ENCODE data around the gene FKBP15. TPM values are rescaled to one million over a fixed set of nuclear protein-coding genes. Genes with fewer than 3 reads are reported as not detected.
"Not testable (repeated sequence)": the region's sequence is repeated elsewhere in the genome, so short reads cannot be mapped to it uniquely, and the experiment has no call there.

Gene FKBP15
- total RNA-seq, 1 experiment from 2014 or later = 32.2 TPM

- no peaks in the 10 kb centered on the region for H3K9me3 Mint-ChIP-seq (ENCODE audit: unreplicated experiment)
- DNase-seq (ENCODE audit: unreplicated experiment) = no peak
- CTCF ChIA-PET = interaction anchor here (1.9 kb wide), 1 partner anchor 17 kb away, joined by 8 read pairs; the partner anchor contains the start of gene CDC26
- TF ChIP-seq CTCF (IDR thresholded peaks at IDR 0.05; ENCODE audit: unreplicated experiment) = no peak
- H3K36me3 Mint-ChIP-seq (ENCODE audit: insufficient read depth, unreplicated experiment) = peaks cover 55% of the 10 kb centered on the region
- no peaks in the 10 kb centered on the region for H3K4me1 Mint-ChIP-seq (ENCODE audit: insufficient read depth, unreplicated experiment)
- BruUV-seq (replicated peaks) = no TSS peak
- H3K27me3 Mint-ChIP-seq (ENCODE audit: insufficient read depth, unreplicated experiment) = no peaks in the 10 kb centered on the region
- no peak overlapping the region for H3K27ac Mint-ChIP-seq (ENCODE audit: low read depth, unreplicated experiment)
- intact Hi-C loops (cut with micrococcal nuclease) = no loop called here
- no peak overlapping the region for H3K4me3 Mint-ChIP-seq (ENCODE audit: unreplicated experiment)
- POLR2A ChIA-PET = interaction anchor here (0.6 kb wide), 1 partner anchor 37 kb away, joined by 4 read pairs; the partner anchor contains the start of genes FKBP15 and SLC31A1
These were observed 36.8 kb upstream of the FKBP15 start for GRCh38 chr9:113257863-113258262.

GRCh38 chr9:113255438-113255837, 34.4 kb upstream of the FKBP15 start:
- no peak for TF ChIP-seq CTCF (IDR thresholded peaks at IDR 0.05; ENCODE audit: unreplicated experiment)
- Mint-ChIP-seq H3K4me3 (ENCODE audit: unreplicated experiment) (no peak overlapping the region), H3K27me3 (ENCODE audit: insufficient read depth, unreplicated experiment) (no peaks in the 10 kb centered on the region), H3K4me1 (ENCODE audit: insufficient read depth, unreplicated experiment) (no peaks in the 10 kb centered on the region), H3K36me3 (ENCODE audit: insufficient read depth, unreplicated experiment) (peaks cover 47% of the 10 kb centered on the region), H3K9me3 (ENCODE audit: unreplicated experiment) (no peaks in the 10 kb centered on the region), H3K27ac (ENCODE audit: low read depth, unreplicated experiment) (no peak overlapping the region)
- POLR2A ChIA-PET = interaction anchor here (0.7 to 3.7 kb wide), 2 partner anchors 19 to 1225 kb away, joined by 4 to 12 read pairs; partner anchors contain the start of genes CDC26 and PRPF4
- BruUV-seq (replicated peaks) = no TSS peak
- CTCF ChIA-PET = interaction anchor here (1.0 kb wide), 1 partner anchor 152 kb away, joined by 3 read pairs; no protein-coding TSS in a partner anchor
- intact Hi-C loops (cut with micrococcal nuclease) = no loop called here
- no peak for DNase-seq (ENCODE audit: unreplicated experiment)

GRCh38 chr9:113254991-113255390, 33.9 kb upstream of the FKBP15 start:
- intact Hi-C loops (cut with micrococcal nuclease) = no loop called here
- H3K4me1 Mint-ChIP-seq (ENCODE audit: insufficient read depth, unreplicated experiment) = no peaks in the 10 kb centered on the region
- TF ChIP-seq CTCF (IDR thresholded peaks at IDR 0.05; ENCODE audit: unreplicated experiment) = no peak
- POLR2A ChIA-PET = interaction anchor here (0.7 to 3.7 kb wide), 3 partner anchors 12 to 1225 kb away, joined by 3 to 12 read pairs (median 4); partner anchors contain the start of genes CDC26 and PRPF4
- CTCF ChIA-PET = no interaction called here
- H3K27me3 Mint-ChIP-seq (ENCODE audit: insufficient read depth, unreplicated experiment) = no peaks in the 10 kb centered on the region
- no peak for DNase-seq (ENCODE audit: unreplicated experiment)
- no peak overlapping the region for H3K4me3 Mint-ChIP-seq (ENCODE audit: unreplicated experiment)
- peaks cover 43% of the 10 kb centered on the region for H3K36me3 Mint-ChIP-seq (ENCODE audit: insufficient read depth, unreplicated experiment)
- H3K27ac Mint-ChIP-seq (ENCODE audit: low read depth, unreplicated experiment) = no peak overlapping the region
- BruUV-seq (replicated peaks) = no TSS peak
- no peaks in the 10 kb centered on the region for H3K9me3 Mint-ChIP-seq (ENCODE audit: unreplicated experiment)

- Mint-ChIP-seq H3K27ac (ENCODE audit: low read depth, unreplicated experiment) (no peak overlapping the region), H3K9me3 (ENCODE audit: unreplicated experiment) (no peaks in the 10 kb centered on the region), H3K36me3 (ENCODE audit: insufficient read depth, unreplicated experiment) (peaks cover 15% of the 10 kb centered on the region), H3K4me3 (ENCODE audit: unreplicated experiment) (no peak overlapping the region), H3K27me3 (ENCODE audit: insufficient read depth, unreplicated experiment) (no peaks in the 10 kb centered on the region), H3K4me1 (ENCODE audit: insufficient read depth, unreplicated experiment) (no peaks in the 10 kb centered on the region)
- POLR2A ChIA-PET = interaction anchor here (0.6 kb wide), 1 partner anchor 388 kb away, joined by 3 read pairs; no protein-coding TSS in a partner anchor
- TF ChIP-seq CTCF (IDR thresholded peaks at IDR 0.05; ENCODE audit: unreplicated experiment) = no peak
- CTCF ChIA-PET = no interaction called here
- DNase-seq (ENCODE audit: unreplicated experiment) = no peak
- BruUV-seq (replicated peaks) = no TSS peak
- intact Hi-C loops (cut with micrococcal nuclease) = no loop called here
These were observed 29.7 kb upstream of the FKBP15 start for GRCh38 chr9:113250807-113251206.

GRCh38 chr9:113249661-113250060, 28.6 kb upstream of the FKBP15 start:
- H3K4me3 Mint-ChIP-seq (ENCODE audit: unreplicated experiment); intact Hi-C loops (cut with micrococcal nuclease); POLR2A ChIA-PET; H3K27ac Mint-ChIP-seq (ENCODE audit: low read depth, unreplicated experiment); BruUV-seq (replicated peaks); DNase-seq (ENCODE audit: unreplicated experiment); H3K27me3 Mint-ChIP-seq (ENCODE audit: insufficient read depth, unreplicated experiment); H3K9me3 Mint-ChIP-seq (ENCODE audit: unreplicated experiment); H3K4me1 Mint-ChIP-seq (ENCODE audit: insufficient read depth, unreplicated experiment); CTCF ChIA-PET: not testable (repeated sequence)
- peaks cover 15% of the 10 kb centered on the region for H3K36me3 Mint-ChIP-seq (ENCODE audit: insufficient read depth, unreplicated experiment)
